Right cardiac atrium (tissue), 5 donors: ENCODE results near the gene POLR2E. TPM values are rescaled to one million over a fixed set of nuclear protein-coding genes. Genes with fewer than 3 reads are reported as not detected.

Source experiments
- ATAC-seq, 2 donors: fragments of 200-7000 bp; cut with Tn5 transposase; one replicate each; pipeline versions ENCODE4 v1.8.0 to v1.9.1; 2020; ENCODE audit warnings: moderate library complexity in 2 of 2, mild to moderate bottlenecking in 1 of 2
- DNase-seq, 3 donors: peaks; one replicate each; pipeline ENCODE4 v3.0.0-alpha.2; 2020
- H3K27ac ChIP-seq: one replicate; pipeline ENCODE4 v1.5.1; 2013; ENCODE audit warnings: mild to moderate bottlenecking, low read length, control low read depth, moderate library complexity
- H3K27me3 ChIP-seq: one replicate; pipeline ENCODE4 v1.6.1; 2013; ENCODE audit not compliant: control insufficient read depth, insufficient read depth
- H3K4me1 ChIP-seq: one replicate; pipeline ENCODE4 v1.6.1; 2013; ENCODE audit warnings: low read length; ENCODE audit not compliant: control insufficient read depth, insufficient read depth
- H3K4me3 ChIP-seq: one replicate; pipeline ENCODE4 v1.5.1; 2013; ENCODE audit warnings: low read length, control low read depth
- H3K9me3 ChIP-seq: one replicate; pipeline ENCODE4 v1.6.1; 2013; ENCODE audit warnings: low read length; ENCODE audit not compliant: control insufficient read depth
- WGBS: extraction: QIAGEN DNeasy Blood & Tissue Kit; methylation state at CpG from one replicate; pipeline ENCODE4 v1.1.7; 2013; 5-methylcytosine and 5-hydroxymethylcytosine counted together
- intact Hi-C, 4 donors: fragments of 100-400 bp; cut with DNase I; formaldehyde crosslinking; loops; one replicate each; pipeline versions ENCODE4 v1.11.0 to v1.14.0; 2022 to 2023
- polyA plus RNA-seq: library from polyadenylated mRNA; stranded (reverse); fragments of 200-250 nt; gene quantifications from one replicate; pipeline ENCODE4 v1.2.3, GENCODE V29; 2013
- total RNA-seq, 4 donors: library from RNA; stranded (reverse); fragmentation: NEBNext Ultra II Directional; extraction: Animal tissue kit (Norgen Biotek cat#: 25700); gene quantifications; one replicate each; pipeline ENCODE4 v1.2.1, GENCODE V29; 2021
- donor health status: healthy with polysubstance abuse.
- donor health status: DM: no; HTN: yes; CAD: no.
- donor health status: DM: no; HTN: no; CAD: no.
- donor health status: DM: no; HTN: yes; CAD: no; lungs with severe emphysema.
- donor health status: DM: yes; HTN: yes; CAD: no.

POLR2E gene
- total and polyA plus RNA-seq, 5 donors: 110 to 179 (median 133) TPM

DNA sequence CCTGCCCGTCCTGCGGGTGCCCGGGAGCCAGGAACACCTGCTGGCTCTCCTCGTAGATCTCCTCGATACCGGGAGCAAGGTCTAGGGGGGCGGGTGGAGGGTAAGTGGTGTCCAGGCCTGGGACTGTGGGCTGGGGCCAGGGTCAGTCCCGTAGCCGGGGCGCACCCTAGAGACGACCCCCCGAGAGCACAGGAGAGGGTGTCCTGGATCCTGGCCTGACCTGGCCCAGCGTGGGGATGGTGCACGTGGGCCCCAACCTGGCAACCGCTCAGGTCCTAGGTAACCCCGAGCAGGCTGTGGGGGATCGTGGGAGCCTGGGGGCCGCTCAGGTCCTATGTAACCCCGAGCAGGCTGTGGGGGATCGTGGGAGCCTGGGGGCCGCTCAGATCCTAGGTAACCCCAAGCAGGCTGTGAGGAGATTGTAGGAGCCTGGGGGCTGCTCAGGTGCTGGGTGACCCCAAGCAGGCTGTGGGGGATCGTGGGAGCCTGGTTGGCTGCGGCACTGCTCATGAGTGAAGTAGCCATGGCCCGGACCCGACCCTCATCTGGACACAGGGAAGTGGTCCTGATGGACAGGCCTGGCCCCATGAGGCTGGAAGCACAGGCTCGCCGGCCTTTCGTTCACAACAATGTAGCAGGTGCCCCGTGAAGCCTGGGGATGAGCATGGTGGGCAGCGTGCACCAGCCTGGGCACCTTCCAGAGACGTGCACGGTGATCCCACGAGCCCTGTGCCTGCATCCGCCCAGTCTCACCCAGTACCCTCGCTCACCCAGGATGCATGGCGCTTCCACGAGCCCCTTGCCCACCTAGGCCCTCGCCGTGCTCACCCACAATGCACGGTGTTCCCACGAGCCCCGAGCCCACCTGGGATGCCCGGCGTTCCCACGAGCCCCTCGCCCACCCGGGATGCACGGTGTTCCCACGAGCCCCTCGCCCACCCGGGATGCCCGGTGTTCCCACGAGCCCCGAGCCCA lies 14.8 kb upstream of the POLR2E start:
- DNase-seq: peak in 2 of 3 donors; percentile 64 to 66
- Histone ChIP-seq H3K4me3 (no peak overlapping the region), H3K9me3 (no peaks in the 10 kb centered on the region), H3K27ac (no peak overlapping the region), H3K4me1 (no peaks in the 10 kb centered on the region), H3K27me3 (no peaks in the 10 kb centered on the region)
- 91% methylated on average over 54 of the region's 54 CpGs for WGBS
- intact Hi-C loops: loop anchor here in 3 of 4 donors (5.0 to 10.0 kb wide), 2 partner anchors 82 to 85 kb away; partner anchors contain the start of genes CNN2 (in 1 of the 3), RNU6-2 (in 1 of the 3) and TMEM259 (in 1 of the 3)
- ATAC-seq: no peak

- Histone ChIP-seq H3K27me3 (no peaks in the 10 kb centered on the region), H3K27ac (no peak overlapping the region), H3K4me1 (no peaks in the 10 kb centered on the region), H3K9me3 (no peaks in the 10 kb centered on the region), H3K4me3 (no peak overlapping the region)
- ATAC-seq: no peak
- peak; percentile 23 to 71 (median 62) for DNase-seq
- intact Hi-C loops: loop anchor here in 1 of 4 donors (10.0 kb wide), 1 partner anchor 84 kb away; the partner anchor contains the start of genes CNN2, RNU6-2 and TMEM259
- WGBS: 92% methylated on average over 48 of the region's 48 CpGs
These were observed 13.9 kb upstream of the POLR2E start for GRCh38 chr19:1109032-1109551.

DNA sequence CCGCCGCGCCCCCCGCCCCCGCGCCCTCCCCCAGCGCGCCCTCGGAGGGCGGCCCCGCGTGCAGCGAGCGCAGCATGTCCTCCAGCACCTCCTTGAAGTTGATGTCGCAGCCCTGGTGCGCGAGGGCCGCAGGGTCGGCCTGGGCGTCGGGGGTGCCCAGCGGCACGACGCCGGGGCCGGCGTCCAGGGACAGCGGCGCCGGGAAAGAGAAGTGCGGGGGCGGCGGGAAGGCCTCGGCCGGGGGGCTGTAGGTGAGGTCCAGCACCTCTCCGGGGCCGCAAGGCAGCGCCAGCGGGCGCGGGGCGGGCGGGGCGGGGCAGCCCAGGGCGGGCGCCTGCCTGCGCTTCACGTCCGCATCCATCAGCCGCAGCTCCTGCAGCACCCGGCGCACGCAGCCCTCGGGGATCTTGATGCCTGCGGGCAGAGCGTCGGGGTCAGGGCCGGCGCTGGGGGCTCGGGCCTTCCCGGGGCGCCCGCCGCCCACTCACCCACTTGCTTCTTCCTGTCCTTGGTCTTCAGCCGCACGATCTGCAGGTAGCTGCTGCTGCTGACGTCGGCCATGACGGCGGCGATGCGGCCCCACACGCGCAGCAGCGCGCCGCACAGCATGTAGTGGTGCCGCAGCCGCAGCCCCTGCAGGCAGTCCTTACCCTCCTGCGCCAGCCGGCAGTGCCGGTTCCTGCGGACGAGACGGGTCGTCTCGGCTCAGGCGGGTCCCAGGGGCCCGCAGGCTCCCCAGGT lies 13.3 kb upstream of the POLR2E start:
- H3K4me3 ChIP-seq: no peak overlapping the region
- no peak for ATAC-seq

GRCh38 chr19:1107661-1108261 lies 12.6 kb upstream of the POLR2E start:
- no peak overlapping the region for H3K27ac ChIP-seq
- no peaks in the 10 kb centered on the region for H3K9me3 ChIP-seq
- peak; percentile 14 to 66 (median 60) for DNase-seq
- no peaks in the 10 kb centered on the region for H3K27me3 ChIP-seq
- no peak for ATAC-seq
- intact Hi-C loops: loop anchor here in 1 of 4 donors (10.0 kb wide), 1 partner anchor 83 kb away; the partner anchor contains the start of genes CNN2, RNU6-2 and TMEM259
- H3K4me1 ChIP-seq: no peaks in the 10 kb centered on the region
- WGBS: 90% methylated on average over 25 of the region's 25 CpGs
- no peak overlapping the region for H3K4me3 ChIP-seq

More for the DNA sequence above, 13.3 kb upstream of the POLR2E start:
- intact Hi-C loops: loop anchor here in 1 of 4 donors (10.0 kb wide), 1 partner anchor 84 kb away; the partner anchor contains the start of genes CNN2, RNU6-2 and TMEM259
- H3K9me3 ChIP-seq: no peaks in the 10 kb centered on the region
- no peaks in the 10 kb centered on the region for H3K4me1 ChIP-seq
- WGBS: 93% methylated on average over 89 of the region's 89 CpGs
- peak in 2 of 3 donors; percentile 55 to 71 for DNase-seq
- no peaks in the 10 kb centered on the region for H3K27me3 ChIP-seq
- no peak overlapping the region for H3K27ac ChIP-seq

DNA sequence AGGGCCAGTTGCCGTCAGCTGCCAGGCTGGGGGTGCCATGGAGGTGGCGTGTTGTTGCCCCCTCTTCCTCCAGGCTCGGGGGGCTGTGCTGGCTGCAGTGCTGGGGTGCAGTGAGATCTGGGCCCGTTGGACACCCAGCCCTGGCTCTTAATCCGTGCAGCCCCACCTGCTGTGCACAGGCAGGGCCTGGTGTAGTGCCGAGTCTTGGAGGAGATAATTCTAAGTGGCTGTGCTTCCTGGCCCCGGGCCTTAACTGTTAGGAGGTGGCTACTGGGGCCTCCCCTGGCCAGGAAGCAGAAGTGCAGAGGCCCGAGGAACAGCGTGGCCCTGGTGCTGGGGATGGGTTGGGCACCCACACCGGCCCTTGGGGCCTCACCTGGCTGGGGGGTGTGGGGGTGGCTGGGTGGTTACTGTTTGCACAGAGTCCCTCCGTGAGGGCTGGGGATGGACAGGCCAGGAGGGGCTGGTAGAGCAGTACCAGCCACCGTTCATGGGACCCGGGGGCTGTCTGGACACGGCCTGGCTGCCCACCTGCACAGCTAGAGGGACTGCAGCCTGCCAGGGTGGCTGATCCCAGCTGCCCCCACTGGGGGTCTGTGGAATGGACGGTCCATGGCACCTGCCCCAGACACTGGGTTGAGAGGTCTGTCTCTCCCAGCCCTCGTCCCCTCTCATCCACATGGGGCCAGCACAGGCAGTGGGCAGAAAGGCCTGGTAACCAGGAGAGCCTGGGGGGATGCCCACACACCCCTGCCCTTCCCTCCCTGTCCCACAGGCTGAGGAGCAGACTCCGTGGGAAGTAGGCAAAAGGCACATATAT lies 11.9 kb upstream of the POLR2E start:
- Histone ChIP-seq H3K4me1 (peaks cover 3% of the 10 kb centered on the region), H3K27me3 (no peaks in the 10 kb centered on the region), H3K4me3 (no peak overlapping the region), H3K27ac (no peak overlapping the region), H3K9me3 (no peaks in the 10 kb centered on the region)
- ATAC-seq: no peak
- 62% methylated on average over 17 of the region's 17 CpGs for WGBS
- intact Hi-C loops: loop anchor here in 1 of 4 donors (10.0 kb wide), 1 partner anchor 82 kb away; the partner anchor contains the start of genes CNN2, RNU6-2 and TMEM259
- peak; percentile 47 to 67 (median 66) for DNase-seq

DNA sequence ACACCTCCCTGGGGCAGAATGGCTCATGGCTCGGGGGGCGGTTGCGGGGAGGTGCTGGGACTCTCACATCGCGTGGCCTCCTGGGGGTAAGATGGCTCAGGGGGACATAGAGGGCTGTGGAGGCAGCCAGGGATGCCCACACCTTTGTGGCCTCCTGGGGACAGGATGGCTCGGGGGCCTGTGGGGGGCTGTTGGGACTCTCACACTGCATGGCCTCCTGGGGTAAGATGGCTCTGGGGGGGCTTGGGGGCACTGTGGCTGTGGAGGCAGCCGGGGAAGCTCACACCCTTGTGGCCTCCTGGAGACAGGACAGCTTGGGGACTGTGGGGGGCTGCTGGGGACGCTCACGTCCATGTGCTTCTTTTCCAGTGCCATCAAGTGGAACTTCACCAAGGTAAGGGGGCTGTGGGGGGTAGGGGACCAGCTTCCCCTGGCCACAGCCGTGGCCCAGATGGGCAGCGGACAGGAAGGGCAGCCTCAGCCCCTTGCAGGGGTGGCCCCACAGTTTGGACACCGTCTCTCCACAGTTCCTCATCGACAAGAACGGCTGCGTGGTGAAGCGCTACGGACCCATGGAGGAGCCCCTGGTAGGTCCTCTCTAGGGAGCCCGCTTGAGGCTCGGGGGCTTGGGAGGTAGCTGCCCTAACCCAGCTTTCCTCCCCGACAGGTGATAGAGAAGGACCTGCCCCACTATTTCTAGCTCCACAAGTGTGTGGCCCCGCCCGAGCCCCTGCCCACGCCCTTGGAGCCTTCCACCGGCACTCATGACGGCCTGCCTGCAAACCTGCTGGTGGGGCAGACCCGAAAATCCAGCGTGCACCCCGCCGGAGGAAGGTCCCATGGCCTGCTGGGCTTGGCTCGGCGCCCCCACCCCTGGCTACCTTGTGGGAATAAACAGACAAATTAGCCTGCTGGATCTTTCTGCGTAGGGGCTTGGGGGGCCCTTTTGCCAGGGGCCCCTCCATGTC lies 11.0 kb upstream of the POLR2E start:
- H3K4me1 ChIP-seq: peaks cover 3% of the 10 kb centered on the region
- ATAC-seq: no peak
- H3K27me3 ChIP-seq: no peaks in the 10 kb centered on the region
- peak; percentile 34 to 75 (median 64) for DNase-seq
- WGBS: 88% methylated on average over 32 of the region's 32 CpGs
- H3K4me3 ChIP-seq: no peak overlapping the region
- no peaks in the 10 kb centered on the region for H3K9me3 ChIP-seq
- H3K27ac ChIP-seq: no peak overlapping the region
- intact Hi-C loops: loop anchor here in 1 of 4 donors (10.0 kb wide), 1 partner anchor 81 kb away; the partner anchor contains the start of genes CNN2, RNU6-2 and TMEM259

- peak overlapping the region; percentile 89 for H3K4me3 ChIP-seq
- no peaks in the 10 kb centered on the region for H3K27me3 ChIP-seq
- H3K9me3 ChIP-seq: no peaks in the 10 kb centered on the region
- peaks cover 3% of the 10 kb centered on the region for H3K4me1 ChIP-seq
- DNase-seq: peak in 2 of 3 donors; percentile 77 to 83
- ATAC-seq: no peak
- peak overlapping the region; percentile 98 for H3K27ac ChIP-seq
- intact Hi-C loops: loop anchor here in 1 of 4 donors (10.0 kb wide), 1 partner anchor 80 kb away; the partner anchor contains the start of genes CNN2, RNU6-2 and TMEM259
- 28% methylated on average over 69 of the region's 69 CpGs for WGBS
These were observed 10.1 kb upstream of the POLR2E start for GRCh38 chr19:1105008-1105872.

- H3K27me3 ChIP-seq: no peaks in the 10 kb centered on the region
- ATAC-seq: peak; percentile 20 to 34
- peak; percentile 80 to 92 (median 92) for DNase-seq
- H3K9me3 ChIP-seq: no peaks in the 10 kb centered on the region
- intact Hi-C loops: loop anchor here in 2 of 4 donors (5.0 to 10.0 kb wide), 2 partner anchors 77 to 80 kb away; partner anchors contain the start of genes CNN2 (in 2 of the 2), RNU6-2 (in 1 of the 2) and TMEM259 (in 1 of the 2)
- WGBS: under 1% methylated on average over 93 of the region's 93 CpGs
- H3K4me3 ChIP-seq: peak overlapping the region; percentile 89
- H3K27ac ChIP-seq: peak overlapping the region; percentile 98
- H3K4me1 ChIP-seq: peaks cover 3% of the 10 kb centered on the region
These were observed 9.3 kb upstream of the POLR2E start for GRCh38 chr19:1104311-1105007.
